GM12872 (cell line): ENCODE measurements around the gene SURF1.

ENCODE experiments used
- TF ChIP-seq, protein P1 (sequence below): IDR thresholded peaks from 3 replicates; pipeline ENCODE4 v1.5.1; 2011; ENCODE audit warnings: low read depth, mild to moderate bottlenecking, low read length, moderate library complexity; ENCODE audit not compliant: insufficient read depth

SURF1 gene

DNA sequence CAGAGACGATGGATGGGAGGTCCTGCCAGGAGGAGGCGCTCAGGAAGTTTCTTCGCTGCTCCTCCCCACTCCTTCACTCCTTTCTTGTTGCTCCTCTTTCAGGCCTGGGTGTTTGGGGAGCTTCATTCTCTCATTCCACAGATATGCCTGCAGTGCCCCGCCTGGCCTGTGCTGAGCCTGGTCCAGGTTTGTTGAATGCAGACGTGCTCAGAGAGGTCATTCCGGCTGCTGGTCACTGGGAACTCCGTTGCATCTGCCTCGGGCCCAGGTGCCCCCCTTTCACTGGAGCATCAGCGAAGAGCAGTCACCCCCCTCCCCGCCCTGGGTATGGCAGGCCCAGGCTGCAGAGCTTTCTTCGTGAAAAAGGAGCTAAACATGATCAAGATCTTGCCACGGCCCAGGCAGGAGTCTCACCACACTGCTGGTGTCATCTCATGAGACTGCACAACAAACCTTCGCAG, 35.8 kb downstream of the SURF1 start:
- TF ChIP-seq, protein P1, sequence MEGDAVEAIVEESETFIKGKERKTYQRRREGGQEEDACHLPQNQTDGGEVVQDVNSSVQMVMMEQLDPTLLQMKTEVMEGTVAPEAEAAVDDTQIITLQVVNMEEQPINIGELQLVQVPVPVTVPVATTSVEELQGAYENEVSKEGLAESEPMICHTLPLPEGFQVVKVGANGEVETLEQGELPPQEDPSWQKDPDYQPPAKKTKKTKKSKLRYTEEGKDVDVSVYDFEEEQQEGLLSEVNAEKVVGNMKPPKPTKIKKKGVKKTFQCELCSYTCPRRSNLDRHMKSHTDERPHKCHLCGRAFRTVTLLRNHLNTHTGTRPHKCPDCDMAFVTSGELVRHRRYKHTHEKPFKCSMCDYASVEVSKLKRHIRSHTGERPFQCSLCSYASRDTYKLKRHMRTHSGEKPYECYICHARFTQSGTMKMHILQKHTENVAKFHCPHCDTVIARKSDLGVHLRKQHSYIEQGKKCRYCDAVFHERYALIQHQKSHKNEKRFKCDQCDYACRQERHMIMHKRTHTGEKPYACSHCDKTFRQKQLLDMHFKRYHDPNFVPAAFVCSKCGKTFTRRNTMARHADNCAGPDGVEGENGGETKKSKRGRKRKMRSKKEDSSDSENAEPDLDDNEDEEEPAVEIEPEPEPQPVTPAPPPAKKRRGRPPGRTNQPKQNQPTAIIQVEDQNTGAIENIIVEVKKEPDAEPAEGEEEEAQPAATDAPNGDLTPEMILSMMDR: no peak

DNA sequence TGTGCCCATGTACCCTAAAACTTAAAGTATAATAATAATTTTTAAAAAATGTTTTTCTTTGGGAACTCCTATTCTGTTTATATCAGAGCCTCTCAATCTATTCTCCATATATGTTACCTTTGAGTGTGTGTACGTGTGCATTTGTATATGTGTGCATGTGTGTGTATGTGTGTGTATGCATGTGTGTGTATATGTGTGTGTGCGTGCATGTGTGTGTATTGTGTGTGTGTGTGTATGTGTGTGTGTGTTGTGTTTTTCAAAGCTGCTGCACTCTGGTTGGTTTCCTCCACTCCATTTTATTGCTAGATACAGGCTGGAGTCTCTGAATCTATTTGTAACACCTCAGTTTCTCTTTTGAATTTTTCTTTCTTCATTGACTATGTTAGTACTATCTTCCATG, 40.3 kb downstream of the SURF1 start:
- TF ChIP-seq, protein P1: no peak

DNA sequence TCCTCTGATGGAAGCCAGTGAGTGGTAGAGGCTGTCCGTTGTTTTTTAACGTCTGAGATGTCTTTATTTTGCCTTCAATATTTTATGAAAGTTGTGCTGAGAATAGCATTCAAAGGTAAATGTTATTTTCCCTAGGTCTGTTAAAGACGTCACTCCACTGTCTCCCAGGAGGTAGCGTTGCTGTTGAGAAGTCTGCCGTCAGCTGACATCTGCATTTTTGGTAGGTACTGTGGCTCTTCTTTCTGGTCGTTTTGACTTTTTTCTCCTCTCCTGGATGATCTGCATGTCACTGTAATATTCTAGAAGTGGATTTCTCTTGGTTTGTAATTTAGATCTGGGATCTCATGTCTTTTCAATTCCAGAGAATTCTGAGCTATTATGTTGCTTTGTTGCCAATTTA, 46.7 kb downstream of the SURF1 start:
- TF ChIP-seq, protein P1: no peak

DNA sequence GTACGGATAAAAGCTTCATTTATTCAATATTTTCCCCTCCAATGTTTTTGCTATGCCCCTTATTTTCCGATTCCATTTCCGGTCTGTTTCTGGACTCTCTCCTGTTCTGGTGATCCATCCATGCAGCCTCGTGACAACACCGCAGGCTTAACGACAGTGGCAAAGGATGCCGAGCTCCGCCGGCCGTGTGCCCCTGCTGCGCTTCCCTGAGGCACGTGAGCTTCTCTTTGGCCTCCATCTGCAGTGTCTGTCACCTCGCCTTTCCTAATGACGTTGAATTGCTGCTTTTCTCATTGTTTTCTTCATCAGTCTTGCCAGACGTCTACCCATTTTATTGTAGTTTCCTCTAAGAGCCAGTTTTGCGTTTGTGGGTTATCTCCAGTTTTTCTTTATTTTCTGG, 49.0 kb downstream of the SURF1 start:
- TF ChIP-seq, protein P1: no peak

DNA sequence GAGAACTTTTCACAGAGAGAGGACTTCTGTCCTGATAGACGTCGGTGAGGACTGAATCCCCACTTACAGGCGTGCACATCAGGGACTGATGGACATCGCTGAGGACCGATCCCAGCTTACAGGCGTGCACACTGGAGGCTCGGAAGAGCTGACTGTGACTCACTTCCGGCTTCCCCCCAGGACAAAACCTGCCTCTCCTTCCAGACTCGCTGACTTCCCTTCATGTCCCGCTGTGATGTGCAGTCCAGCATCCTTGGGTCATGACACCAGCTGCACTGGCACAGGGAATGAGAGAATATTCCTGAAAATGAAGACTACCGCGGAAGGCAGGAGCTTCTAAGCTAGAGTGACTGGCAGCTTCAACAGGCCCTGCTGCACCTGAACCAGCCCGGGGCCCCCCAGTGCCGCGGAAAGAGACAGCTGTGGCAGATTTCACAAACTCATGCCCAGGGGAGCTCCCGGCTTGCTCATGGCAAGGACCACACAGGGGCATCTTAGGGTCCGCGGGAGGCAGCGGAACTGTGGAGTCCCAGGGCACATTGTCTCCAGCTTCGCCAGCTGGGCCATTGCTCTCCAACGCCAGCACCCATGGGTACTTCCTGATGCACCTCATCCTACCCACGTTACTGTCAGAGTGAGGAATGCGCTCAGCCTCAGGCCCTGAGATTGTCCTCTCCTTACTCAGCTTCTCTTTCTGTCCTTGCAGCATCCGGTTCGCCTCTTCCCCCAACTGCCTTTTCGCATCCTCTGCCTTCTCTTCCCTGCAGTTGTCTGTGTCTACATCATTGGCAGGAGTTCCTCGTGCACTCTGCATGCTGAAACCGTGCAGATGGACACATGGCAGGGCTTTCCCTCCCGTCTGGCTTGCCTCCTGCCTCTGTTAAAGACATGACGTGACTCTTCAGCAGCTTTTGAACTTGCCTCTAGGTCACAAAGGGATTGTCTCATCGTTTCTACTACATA, 49.8 kb downstream of the SURF1 start:
- TF ChIP-seq, protein P1: no peak

DNA sequence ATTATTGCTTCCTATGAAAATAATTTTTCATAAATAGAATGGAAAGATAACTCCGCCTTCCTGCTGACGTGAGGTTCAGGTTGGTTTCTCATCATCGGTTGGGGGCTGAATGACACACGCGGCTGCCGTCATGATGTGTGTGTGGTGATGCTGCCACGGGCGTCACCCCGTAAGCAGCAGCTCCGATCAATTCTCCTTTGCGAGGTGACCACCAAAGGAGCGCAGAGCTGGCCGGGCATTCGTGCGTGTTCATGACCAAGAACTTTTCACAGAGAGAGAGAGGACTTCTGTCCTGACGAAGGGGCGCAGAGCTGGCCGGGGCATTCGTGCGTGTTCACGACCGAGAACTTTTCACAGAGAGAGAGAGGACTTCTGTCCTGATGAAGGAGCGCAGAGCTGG, 50.6 kb downstream of the SURF1 start:
- TF ChIP-seq, protein P1: no peak

DNA sequence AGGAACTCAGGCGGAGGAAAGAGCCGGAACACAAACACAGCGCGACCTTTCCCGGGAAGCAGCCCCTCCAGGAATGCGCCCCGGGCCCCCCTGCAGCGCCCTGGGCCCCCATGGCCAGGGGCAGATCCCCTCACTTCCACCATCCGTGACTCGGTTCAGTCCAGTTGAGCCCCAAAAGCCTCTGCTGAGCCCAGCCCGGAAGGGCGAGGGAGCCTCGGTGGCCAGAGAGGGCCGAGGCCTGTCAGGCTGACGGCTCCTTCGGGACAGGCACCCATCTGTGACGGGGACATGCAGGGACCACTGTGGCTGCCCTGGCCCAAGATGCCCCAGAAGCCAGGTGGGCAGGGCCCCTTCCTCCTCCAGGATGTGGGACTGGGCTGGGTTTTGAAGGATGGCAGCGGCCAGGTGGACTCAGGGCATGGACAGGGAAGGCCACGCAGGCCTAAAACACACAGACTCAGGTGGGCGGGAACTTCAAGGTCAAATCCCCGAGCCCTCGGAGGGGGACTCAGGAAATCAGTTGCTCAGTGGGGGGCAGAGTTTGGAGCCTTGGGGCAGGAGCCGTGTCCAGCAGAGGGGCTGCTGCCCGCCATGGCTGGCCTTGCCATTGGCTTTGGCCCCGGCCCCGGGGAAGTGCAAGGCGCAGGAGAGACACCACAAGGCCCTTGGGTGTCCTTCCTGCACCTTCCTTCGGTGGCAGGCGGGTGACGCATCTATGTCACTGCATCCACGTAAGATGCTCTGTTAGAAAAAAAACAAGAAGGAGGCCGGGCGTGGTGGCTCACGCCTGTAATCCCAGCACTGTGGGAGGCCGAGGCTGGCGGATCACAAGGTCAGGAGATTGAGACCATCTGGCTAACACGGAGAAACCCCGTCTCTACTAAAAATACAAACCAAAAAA, 51.6 kb downstream of the SURF1 start:
- TF ChIP-seq, protein P1: no peak
